K562 (cell line): Measurements from ENCODE around the gene DMXL1. TPM values are rescaled to one million over a fixed set of nuclear protein-coding genes. Genes with fewer than 3 reads are reported as not detected.

ENCODE experiments used
- GABPB1 ChIP-seq: sonication (generic); formaldehyde crosslinking; IDR thresholded peaks from 2 replicates; pipeline ENCODE4 v1.8.0; 2022; ENCODE audit warnings: mild to moderate bottlenecking, missing genetic modification reagents
- MXI1 ChIP-seq: IDR thresholded peaks from 2 replicates; pipeline ENCODE4 v1.6.1; 2011; ENCODE audit warnings: low read depth, mild to moderate bottlenecking, improper control_type of control experiment, low read length
- NONO ChIP-seq, 2 experiments: fragments of 200-400 bp in 1 of 2; fragments of 450-650 bp in 1 of 2; formaldehyde crosslinking in 1 of 2; IDR thresholded peaks; 2 replicates each; pipeline ENCODE4 v1.6.1; 2017; ENCODE audit warnings: low read depth in 2 of 2, mild to moderate bottlenecking in 2 of 2, moderate library complexity in 2 of 2, low read length in 1 of 2
- PHF20 ChIP-seq: fragments of 450-650 bp; IDR thresholded peaks from 2 replicates; pipeline ENCODE4 v1.6.1; 2018; ENCODE audit not compliant: partially characterized antibody
- RBFOX2 ChIP-seq: fragments of 200-400 bp; formaldehyde crosslinking; IDR thresholded peaks from 2 replicates; pipeline ENCODE4 v1.6.1; 2017; ENCODE audit warnings: low read depth, mild to moderate bottlenecking, low read length, moderate library complexity
- TOE1 ChIP-seq, 2 experiments: fragments of 450-650 bp in 1 of 2; sonication (generic) in 1 of 2; formaldehyde crosslinking in 1 of 2; IDR thresholded peaks; 2 replicates each; pipeline versions ENCODE4 v1.7.1 to v1.8.0; 2016 to 2022; ENCODE audit warnings: borderline replicate concordance in 2 of 2, mild to moderate bottlenecking in 2 of 2, antibody characterized with exemption in 1 of 2, inconsistent platforms in 1 of 2, low read depth in 1 of 2, missing genetic modification reagents in 1 of 2, moderate library complexity in 1 of 2
- ZNF217 ChIP-seq: sonication (generic); formaldehyde crosslinking; IDR thresholded peaks from 2 replicates; pipeline ENCODE4 v1.8.0; 2022; ENCODE audit warnings: mild to moderate bottlenecking, missing genetic modification reagents
- ZNF583 ChIP-seq: fragments of 250-450 bp; sonication (Bioruptor Pico); IDR thresholded peaks from 2 replicates; pipeline ENCODE4 v1.4.0; 2020
- polyA plus RNA-seq, 8 experiments: library from polyadenylated mRNA; depleted of rRNA in 4 of 8; stranded (reverse) in 5 of 8; unstranded in 3 of 8; fragments of >200 nt; fragmentation: Nextera tagmentation in 2 of 8; fragmentation: Illumina TruSeq in 1 of 8; extraction: Ambion mirVana in 2 of 8; extraction: Trizol in 1 of 8; gene quantifications; 2 replicates each; pipeline versions ENCODE4 v1.2.1 to v1.2.3, GENCODE V29; 2011 to 2014; ENCODE audit warnings: inconsistent platforms in 1 of 8, missing spikeins in 1 of 8
- total RNA-seq, 7 experiments: library from RNA; depleted of rRNA in 6 of 7; stranded (reverse); fragments of >200 nt in 6 of 7; fragmentation: Illumina TruSeq in 2 of 7; extraction: Trizol in 2 of 7; gene quantifications; 2 replicates each; pipeline versions ENCODE4 v1.2.1 to v1.2.3, GENCODE V29; 2011 to 2021; ENCODE audit warnings: low replicate concordance in 1 of 7
- TF ChIP-seq, protein P1 (sequence below): fragments of 450-650 bp; IDR thresholded peaks from 2 replicates; pipeline ENCODE4 v1.6.1; 2016; ENCODE audit warnings: borderline replicate concordance
- TF ChIP-seq, protein P2 (sequence below): fragments of 250-450 bp; sonication (Bioruptor Pico); IDR thresholded peaks from 2 replicates; pipeline ENCODE4 v1.8.0; 2022; ENCODE audit warnings: moderate library complexity, mild to moderate bottlenecking, inconsistent platforms
- TF ChIP-seq, protein P3 (sequence below): fragments of 450-650 bp; IDR thresholded peaks from 2 replicates; pipeline ENCODE4 v1.6.1; 2016; ENCODE audit warnings: mild to moderate bottlenecking
- TF ChIP-seq, protein P4 (sequence below), 2 experiments: IDR thresholded peaks; 2 replicates each; pipeline ENCODE4 v1.6.1; 2012; ENCODE audit warnings: improper control_type of control experiment in 2 of 2, low read depth in 2 of 2, low read length in 2 of 2, borderline replicate concordance in 1 of 2
- TF ChIP-seq, protein P5 (sequence below): fragments of 250-450 bp; sonication (Bioruptor Pico); IDR thresholded peaks from 2 replicates; pipeline ENCODE4 v1.9.0; 2021; ENCODE audit warnings: mild to moderate bottlenecking, inconsistent platforms
- TF ChIP-seq, protein P6 (sequence below): sonication (generic); formaldehyde crosslinking; IDR thresholded peaks from 2 replicates; pipeline ENCODE4 v1.8.0; 2022; ENCODE audit warnings: missing genetic modification reagents, mild to moderate bottlenecking, borderline replicate concordance

Gene DMXL1
- total and polyA plus RNA-seq, 9 of the 15 experiments (the other 6 are each of a cell fraction or from before 2014, with no cell fraction given) = 8.3 to 40.3 (median 30.6) TPM

DNA sequence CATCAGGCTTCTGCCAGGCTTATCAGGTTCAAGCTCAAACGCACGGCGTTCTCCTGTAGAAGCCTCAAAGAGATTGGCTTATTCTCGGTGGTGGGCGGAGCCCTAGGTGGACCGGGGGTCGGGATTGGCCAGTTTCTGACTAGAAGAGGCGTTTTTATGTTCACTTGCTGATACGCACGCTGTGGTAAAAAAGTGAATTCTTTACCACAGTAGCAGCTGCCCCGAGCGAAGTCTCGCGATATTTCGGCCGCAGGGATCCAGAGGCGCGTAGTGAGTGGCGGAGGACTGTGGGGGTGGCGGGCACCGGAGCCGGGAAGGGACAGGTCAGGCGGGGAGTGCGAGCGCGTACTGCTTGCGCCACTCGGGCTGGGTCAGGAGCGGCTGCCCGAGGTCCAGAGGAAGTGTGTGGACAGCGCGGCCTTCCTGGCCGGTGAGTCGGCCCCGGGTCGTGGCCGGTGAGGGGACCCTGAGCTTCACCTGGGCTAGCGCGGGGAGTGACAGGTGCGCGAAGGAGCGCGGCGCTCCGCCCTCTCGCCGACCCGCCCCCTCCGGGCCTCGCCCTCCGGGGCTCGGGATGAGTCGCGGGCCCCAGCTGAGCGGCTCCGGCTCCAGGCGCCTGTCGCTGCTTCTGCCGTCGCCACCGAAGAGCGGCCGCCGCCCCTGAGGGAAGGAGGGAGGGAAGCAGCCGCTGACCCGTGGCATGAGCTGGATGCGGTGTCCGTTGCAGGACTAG lies at the start of gene DMXL1 (continued):
- TF ChIP-seq, protein P1, sequence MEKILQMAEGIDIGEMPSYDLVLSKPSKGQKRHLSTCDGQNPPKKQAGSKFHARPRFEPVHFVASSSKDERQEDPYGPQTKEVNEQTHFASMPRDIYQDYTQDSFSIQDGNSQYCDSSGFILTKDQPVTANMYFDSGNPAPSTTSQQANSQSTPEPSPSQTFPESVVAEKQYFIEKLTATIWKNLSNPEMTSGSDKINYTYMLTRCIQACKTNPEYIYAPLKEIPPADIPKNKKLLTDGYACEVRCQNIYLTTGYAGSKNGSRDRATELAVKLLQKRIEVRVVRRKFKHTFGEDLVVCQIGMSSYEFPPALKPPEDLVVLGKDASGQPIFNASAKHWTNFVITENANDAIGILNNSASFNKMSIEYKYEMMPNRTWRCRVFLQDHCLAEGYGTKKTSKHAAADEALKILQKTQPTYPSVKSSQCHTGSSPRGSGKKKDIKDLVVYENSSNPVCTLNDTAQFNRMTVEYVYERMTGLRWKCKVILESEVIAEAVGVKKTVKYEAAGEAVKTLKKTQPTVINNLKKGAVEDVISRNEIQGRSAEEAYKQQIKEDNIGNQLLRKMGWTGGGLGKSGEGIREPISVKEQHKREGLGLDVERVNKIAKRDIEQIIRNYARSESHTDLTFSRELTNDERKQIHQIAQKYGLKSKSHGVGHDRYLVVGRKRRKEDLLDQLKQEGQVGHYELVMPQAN = peak; percentile 74
- TF ChIP-seq, protein P2, sequence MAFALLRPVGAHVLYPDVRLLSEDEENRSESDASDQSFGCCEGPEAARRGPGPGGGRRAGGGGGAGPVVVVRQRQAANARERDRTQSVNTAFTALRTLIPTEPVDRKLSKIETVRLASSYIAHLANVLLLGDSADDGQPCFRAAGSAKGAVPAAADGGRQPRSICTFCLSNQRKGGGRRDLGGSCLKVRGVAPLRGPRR = no peak
- TF ChIP-seq, protein P3, sequence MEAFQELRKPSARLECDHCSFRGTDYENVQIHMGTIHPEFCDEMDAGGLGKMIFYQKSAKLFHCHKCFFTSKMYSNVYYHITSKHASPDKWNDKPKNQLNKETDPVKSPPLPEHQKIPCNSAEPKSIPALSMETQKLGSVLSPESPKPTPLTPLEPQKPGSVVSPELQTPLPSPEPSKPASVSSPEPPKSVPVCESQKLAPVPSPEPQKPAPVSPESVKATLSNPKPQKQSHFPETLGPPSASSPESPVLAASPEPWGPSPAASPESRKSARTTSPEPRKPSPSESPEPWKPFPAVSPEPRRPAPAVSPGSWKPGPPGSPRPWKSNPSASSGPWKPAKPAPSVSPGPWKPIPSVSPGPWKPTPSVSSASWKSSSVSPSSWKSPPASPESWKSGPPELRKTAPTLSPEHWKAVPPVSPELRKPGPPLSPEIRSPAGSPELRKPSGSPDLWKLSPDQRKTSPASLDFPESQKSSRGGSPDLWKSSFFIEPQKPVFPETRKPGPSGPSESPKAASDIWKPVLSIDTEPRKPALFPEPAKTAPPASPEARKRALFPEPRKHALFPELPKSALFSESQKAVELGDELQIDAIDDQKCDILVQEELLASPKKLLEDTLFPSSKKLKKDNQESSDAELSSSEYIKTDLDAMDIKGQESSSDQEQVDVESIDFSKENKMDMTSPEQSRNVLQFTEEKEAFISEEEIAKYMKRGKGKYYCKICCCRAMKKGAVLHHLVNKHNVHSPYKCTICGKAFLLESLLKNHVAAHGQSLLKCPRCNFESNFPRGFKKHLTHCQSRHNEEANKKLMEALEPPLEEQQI = peak; percentile 61; the same call in 1 of the 2 replicates
- TF ChIP-seq NONO (IDR thresholded peaks at IDR 0.05; ENCODE audit: low read depth in 2 of 2, low read length in 1 of 2) (peak; percentile 41 to 73; a peak in 2 of 4 replicates), TOE1 (IDR thresholded peaks at IDR 0.05; ENCODE audit: borderline replicate concordance) (peak; percentile 69; the same call in 1 of the 2 replicates), TOE1 (CRISPR knock-in tag; IDR thresholded peaks at IDR 0.05; ENCODE audit: borderline replicate concordance, low read depth) (no peak), ZNF217 (CRISPR knock-in tag) (no peak), ZNF583 (no peak), GABPB1 (CRISPR knock-in tag) (no peak; the same call in 1 of the 2 replicates), PHF20 (peak; percentile 62), MXI1 (0 out of 2 replicates have a peak, but pooled peaks have one; percentile 28), RBFOX2 (peak; percentile 93)
- TF ChIP-seq, protein P4, sequence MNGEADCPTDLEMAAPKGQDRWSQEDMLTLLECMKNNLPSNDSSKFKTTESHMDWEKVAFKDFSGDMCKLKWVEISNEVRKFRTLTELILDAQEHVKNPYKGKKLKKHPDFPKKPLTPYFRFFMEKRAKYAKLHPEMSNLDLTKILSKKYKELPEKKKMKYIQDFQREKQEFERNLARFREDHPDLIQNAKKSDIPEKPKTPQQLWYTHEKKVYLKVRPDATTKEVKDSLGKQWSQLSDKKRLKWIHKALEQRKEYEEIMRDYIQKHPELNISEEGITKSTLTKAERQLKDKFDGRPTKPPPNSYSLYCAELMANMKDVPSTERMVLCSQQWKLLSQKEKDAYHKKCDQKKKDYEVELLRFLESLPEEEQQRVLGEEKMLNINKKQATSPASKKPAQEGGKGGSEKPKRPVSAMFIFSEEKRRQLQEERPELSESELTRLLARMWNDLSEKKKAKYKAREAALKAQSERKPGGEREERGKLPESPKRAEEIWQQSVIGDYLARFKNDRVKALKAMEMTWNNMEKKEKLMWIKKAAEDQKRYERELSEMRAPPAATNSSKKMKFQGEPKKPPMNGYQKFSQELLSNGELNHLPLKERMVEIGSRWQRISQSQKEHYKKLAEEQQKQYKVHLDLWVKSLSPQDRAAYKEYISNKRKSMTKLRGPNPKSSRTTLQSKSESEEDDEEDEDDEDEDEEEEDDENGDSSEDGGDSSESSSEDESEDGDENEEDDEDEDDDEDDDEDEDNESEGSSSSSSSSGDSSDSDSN (IDR thresholded peaks at IDR 0.05; ENCODE audit: borderline replicate concordance in 1 of 2, low read depth in 2 of 2, low read length in 2 of 2) = peak; percentile 82 to 94; a peak in 3 of 4 replicates
- TF ChIP-seq, protein P5, sequence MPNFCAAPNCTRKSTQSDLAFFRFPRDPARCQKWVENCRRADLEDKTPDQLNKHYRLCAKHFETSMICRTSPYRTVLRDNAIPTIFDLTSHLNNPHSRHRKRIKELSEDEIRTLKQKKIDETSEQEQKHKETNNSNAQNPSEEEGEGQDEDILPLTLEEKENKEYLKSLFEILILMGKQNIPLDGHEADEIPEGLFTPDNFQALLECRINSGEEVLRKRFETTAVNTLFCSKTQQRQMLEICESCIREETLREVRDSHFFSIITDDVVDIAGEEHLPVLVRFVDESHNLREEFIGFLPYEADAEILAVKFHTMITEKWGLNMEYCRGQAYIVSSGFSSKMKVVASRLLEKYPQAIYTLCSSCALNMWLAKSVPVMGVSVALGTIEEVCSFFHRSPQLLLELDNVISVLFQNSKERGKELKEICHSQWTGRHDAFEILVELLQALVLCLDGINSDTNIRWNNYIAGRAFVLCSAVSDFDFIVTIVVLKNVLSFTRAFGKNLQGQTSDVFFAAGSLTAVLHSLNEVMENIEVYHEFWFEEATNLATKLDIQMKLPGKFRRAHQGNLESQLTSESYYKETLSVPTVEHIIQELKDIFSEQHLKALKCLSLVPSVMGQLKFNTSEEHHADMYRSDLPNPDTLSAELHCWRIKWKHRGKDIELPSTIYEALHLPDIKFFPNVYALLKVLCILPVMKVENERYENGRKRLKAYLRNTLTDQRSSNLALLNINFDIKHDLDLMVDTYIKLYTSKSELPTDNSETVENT (CRISPR knock-in tag) = peak; percentile 53; the same call in 1 of the 2 replicates
- TF ChIP-seq, protein P6, sequence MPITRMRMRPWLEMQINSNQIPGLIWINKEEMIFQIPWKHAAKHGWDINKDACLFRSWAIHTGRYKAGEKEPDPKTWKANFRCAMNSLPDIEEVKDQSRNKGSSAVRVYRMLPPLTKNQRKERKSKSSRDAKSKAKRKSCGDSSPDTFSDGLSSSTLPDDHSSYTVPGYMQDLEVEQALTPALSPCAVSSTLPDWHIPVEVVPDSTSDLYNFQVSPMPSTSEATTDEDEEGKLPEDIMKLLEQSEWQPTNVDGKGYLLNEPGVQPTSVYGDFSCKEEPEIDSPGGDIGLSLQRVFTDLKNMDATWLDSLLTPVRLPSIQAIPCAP (CRISPR knock-in tag) = no peak
